GM12872 (cell line): ENCODE data around the gene SERPINB5.
A peak's percentile ranks its signal among the peaks of the same experiment; 100 is the strongest.

ENCODE experiments used
- TF ChIP-seq, protein P1 (sequence below): IDR thresholded peaks from 3 replicates; pipeline ENCODE4 v1.5.1; 2011; ENCODE audit warnings: low read depth, mild to moderate bottlenecking, low read length, moderate library complexity; ENCODE audit not compliant: insufficient read depth

SERPINB5 gene

GRCh38 chr18:63440219-63440618, 36.5 kb upstream of the SERPINB5 start:
- TF ChIP-seq, protein P1, sequence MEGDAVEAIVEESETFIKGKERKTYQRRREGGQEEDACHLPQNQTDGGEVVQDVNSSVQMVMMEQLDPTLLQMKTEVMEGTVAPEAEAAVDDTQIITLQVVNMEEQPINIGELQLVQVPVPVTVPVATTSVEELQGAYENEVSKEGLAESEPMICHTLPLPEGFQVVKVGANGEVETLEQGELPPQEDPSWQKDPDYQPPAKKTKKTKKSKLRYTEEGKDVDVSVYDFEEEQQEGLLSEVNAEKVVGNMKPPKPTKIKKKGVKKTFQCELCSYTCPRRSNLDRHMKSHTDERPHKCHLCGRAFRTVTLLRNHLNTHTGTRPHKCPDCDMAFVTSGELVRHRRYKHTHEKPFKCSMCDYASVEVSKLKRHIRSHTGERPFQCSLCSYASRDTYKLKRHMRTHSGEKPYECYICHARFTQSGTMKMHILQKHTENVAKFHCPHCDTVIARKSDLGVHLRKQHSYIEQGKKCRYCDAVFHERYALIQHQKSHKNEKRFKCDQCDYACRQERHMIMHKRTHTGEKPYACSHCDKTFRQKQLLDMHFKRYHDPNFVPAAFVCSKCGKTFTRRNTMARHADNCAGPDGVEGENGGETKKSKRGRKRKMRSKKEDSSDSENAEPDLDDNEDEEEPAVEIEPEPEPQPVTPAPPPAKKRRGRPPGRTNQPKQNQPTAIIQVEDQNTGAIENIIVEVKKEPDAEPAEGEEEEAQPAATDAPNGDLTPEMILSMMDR, result no peak

- TF ChIP-seq, protein P1, result no peak
Measured at GRCh38 chr18:63440881-63441280, 35.9 kb upstream of the SERPINB5 start.

- TF ChIP-seq, protein P1, result 0 out of 3 replicates have a peak, but pooled peaks have one; percentile 4
Measured at GRCh38 chr18:63443829-63444228, 32.9 kb upstream of the SERPINB5 start.

GRCh38 chr18:63444580-63444979, 32.2 kb upstream of the SERPINB5 start:
- TF ChIP-seq, protein P1, result no peak

DNA sequence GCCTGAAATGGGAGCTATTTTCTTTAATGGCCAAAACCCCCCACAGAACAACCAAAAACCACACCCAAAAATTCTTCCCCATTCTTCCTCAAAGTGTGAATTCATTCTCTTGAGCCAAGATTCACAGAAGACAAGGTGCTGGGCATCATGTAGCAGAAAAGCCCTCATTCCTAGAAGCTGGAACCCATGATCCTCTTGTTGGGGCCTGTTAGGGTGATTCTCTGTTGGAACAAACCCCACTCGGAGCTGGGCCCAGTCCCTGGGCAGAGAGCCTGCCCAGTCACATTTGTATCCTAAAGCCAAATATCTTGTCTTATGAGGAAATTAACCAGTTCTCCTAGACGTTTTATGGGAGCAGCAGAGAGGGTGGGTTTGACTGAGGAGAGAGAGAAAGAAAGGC, 31.7 kb upstream of the SERPINB5 start:
- TF ChIP-seq, protein P1, result no peak

DNA sequence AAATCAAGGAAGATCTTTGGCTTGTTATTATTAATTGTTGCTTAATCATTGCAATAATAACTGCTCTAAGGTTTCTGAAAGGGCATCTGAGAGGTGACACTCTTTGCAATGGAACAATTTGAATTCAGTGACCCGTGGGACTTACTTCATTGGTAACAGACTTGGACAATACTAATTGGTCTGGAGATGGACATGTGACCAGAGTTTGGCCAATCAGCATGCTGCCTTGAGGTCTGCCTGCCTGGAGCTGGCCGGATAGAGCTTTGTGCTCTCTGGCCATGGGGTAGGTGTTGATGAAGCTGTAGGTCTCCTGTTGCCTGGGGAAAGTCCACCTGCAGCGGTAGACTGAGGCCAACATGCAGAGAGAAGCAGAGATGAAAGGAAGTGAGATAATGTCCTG, 30.5 kb upstream of the SERPINB5 start:
- TF ChIP-seq, protein P1, result no peak

GRCh38 chr18:63447066-63447465, 29.7 kb upstream of the SERPINB5 start:
- TF ChIP-seq, protein P1, result no peak

- TF ChIP-seq, protein P1, result no peak
Measured at GRCh38 chr18:63449426-63449825, 27.3 kb upstream of the SERPINB5 start.
